SH-SY5Y (cell line): ENCODE measurements around the gene IPO9.

ENCODE experiments used
- GATA2 ChIP-seq: IDR thresholded peaks from 2 replicates; pipeline ENCODE4 v1.6.1; 2011; ENCODE audit warnings: mild to moderate bottlenecking, low read depth, low read length
- GATA3 ChIP-seq: IDR thresholded peaks from 2 replicates; pipeline ENCODE4 v1.6.1; 2011; ENCODE audit warnings: low read depth, mild to moderate bottlenecking, low read length, moderate library complexity

GRCh38 chr1:201896951-201897391 lies 68.0 kb downstream of the IPO9 start:
- TF ChIP-seq GATA3 (no peak), GATA2 (no peak)
